Esophagus squamous epithelium (tissue), 5 donors: ENCODE data around the gene RNGTT. TPM values are rescaled to one million over a fixed set of nuclear protein-coding genes. Genes with fewer than 3 reads are reported as not detected.
A peak's percentile ranks its signal among the peaks of the same experiment; 100 is the strongest.

Experiments used
- DNase-seq: peaks from one replicate; lab custom pipeline; 2025; lab: John Stamatoyannopoulos, UW
- H3K27ac ChIP-seq, 4 donors: fragments of 200-600 bp; sonication (generic); one replicate each; pipeline ENCODE4 v1.5.1; 2016 to 2019; ENCODE audit warnings: mild to moderate bottlenecking in 1 of 4
- H3K27me3 ChIP-seq, 4 donors: fragments of 200-600 bp; sonication (generic); 1 replicate in 3 of 4; 2 replicates in 1 of 4; pipeline versions ENCODE4 v1.5.1 to v1.6.0; 2017 to 2021; ENCODE audit warnings: antibody characterized with exemption in 1 of 4
- H3K36me3 ChIP-seq, 3 donors: fragments of 200-600 bp; sonication (generic); one replicate each; pipeline ENCODE4 v1.5.1; 2016 to 2019
- H3K4me1 ChIP-seq, 3 donors: fragments of 200-600 bp; sonication (generic); one replicate each; pipeline ENCODE4 v1.5.1; 2017 to 2019
- H3K4me3 ChIP-seq, 4 donors: fragments of 200-600 bp; sonication (generic); 1 replicate in 3 of 4; 2 replicates in 1 of 4; pipeline ENCODE4 v1.5.1; 2016 to 2019; ENCODE audit warnings: mild to moderate bottlenecking in 2 of 4, moderate library complexity in 1 of 4
- H3K9me3 ChIP-seq, 3 donors: fragments of 200-600 bp; sonication (generic); one replicate each; pipeline ENCODE4 v1.5.1; 2016 to 2019
- POLR2A ChIP-seq, 4 donors: fragments of 450-650 bp; IDR thresholded peaks; one replicate each; pipeline ENCODE4 v1.6.1; 2017; ENCODE audit warnings: antibody characterized with exemption in 4 of 4, mild to moderate bottlenecking in 4 of 4, moderate library complexity in 3 of 4
- WGBS, 2 donors: methylation state at CpG; one replicate each; pipeline ENCODE4 v1.1.5; 2018; 5-methylcytosine and 5-hydroxymethylcytosine counted together
- intact Hi-C: fragments of 100-400 bp; cut with DNase I; formaldehyde crosslinking; loops from one replicate; pipeline ENCODE4 v1.15.0; 2022
- total RNA-seq, 4 donors: library from RNA; depleted of rRNA; stranded (reverse); fragments of >200 nt; gene quantifications; one replicate each; pipeline ENCODE4 v1.1.0, GENCODE V29; 2016
- TF ChIP-seq, protein P1 (sequence below), 6 experiments: fragments of 450-650 bp in 4 of 6; fragments of 200-600 bp in 2 of 6; sonication (generic) in 2 of 6; IDR thresholded peaks; one replicate each; pipeline ENCODE4 v1.5.1; 2016 to 2019; ENCODE audit warnings: antibody characterized with exemption in 6 of 6, mild to moderate bottlenecking in 4 of 6, moderate library complexity in 4 of 6
- donor health status: DM: yes; HTN: yes; CAD: no.

Gene RNGTT
- total RNA-seq, 4 donors from 2014 or later: 8.3 to 22.3 (median 18.3) TPM

DNA sequence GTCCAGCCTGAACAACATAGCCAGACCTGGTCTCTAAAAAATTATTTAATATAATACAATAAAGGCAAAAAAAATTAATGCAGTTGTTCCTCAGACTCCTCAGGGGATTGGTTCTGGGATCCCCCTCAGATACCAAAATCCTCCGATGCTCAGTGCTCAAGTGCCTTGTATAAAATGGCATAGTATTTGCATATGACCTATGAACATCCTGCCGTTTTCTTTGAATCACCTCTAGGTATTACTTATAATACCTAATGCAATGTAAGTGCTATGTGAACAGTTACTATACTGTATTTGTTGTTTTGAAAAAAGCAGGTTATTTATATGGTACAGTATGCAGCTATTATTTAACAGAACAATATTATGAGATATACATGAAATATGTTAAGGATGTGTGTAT, 43.3 kb downstream of the RNGTT start:
- Histone ChIP-seq H3K36me3 (peaks cover 0 to 29% (median 0%) of the 10 kb centered on the region in 3 donors), H3K4me3 (no peak overlapping the region), H3K9me3 (no peaks in the 10 kb centered on the region), H3K4me1 (peaks cover 0 to 17% (median 0%) of the 10 kb centered on the region in 3 donors), H3K27ac (no peak overlapping the region), H3K27me3 (no peaks in the 10 kb centered on the region)
- intact Hi-C loops: no loop called here
- 88 to 100% methylated on average over 2 of the region's 2 CpGs for WGBS, 2 donors
- DNase-seq: no peak
- TF ChIP-seq POLR2A (IDR thresholded peaks at IDR 0.05): no peak
- TF ChIP-seq, protein P1, sequence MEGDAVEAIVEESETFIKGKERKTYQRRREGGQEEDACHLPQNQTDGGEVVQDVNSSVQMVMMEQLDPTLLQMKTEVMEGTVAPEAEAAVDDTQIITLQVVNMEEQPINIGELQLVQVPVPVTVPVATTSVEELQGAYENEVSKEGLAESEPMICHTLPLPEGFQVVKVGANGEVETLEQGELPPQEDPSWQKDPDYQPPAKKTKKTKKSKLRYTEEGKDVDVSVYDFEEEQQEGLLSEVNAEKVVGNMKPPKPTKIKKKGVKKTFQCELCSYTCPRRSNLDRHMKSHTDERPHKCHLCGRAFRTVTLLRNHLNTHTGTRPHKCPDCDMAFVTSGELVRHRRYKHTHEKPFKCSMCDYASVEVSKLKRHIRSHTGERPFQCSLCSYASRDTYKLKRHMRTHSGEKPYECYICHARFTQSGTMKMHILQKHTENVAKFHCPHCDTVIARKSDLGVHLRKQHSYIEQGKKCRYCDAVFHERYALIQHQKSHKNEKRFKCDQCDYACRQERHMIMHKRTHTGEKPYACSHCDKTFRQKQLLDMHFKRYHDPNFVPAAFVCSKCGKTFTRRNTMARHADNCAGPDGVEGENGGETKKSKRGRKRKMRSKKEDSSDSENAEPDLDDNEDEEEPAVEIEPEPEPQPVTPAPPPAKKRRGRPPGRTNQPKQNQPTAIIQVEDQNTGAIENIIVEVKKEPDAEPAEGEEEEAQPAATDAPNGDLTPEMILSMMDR (IDR thresholded peaks at IDR 0.05): no peak

DNA sequence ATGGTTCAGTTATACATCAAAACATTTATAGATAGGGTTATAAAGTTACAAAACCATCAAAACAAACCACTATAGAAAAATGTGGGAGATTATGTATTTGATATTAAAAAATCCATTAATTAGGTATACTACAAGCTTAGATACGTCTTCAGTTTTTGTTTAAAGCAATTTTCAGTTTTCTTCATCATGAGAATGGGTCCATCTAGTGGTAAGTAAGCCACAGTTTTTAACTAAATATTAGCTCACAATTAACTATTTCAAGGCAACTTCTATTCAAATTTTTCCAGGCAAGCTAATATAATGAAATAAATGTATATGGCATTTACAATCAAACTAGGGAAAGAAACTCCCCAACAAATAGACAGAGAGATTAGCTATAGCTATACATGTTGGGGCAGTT, 44.4 kb downstream of the RNGTT start:
- no peak overlapping the region for H3K27ac ChIP-seq
- H3K36me3 ChIP-seq: peaks cover 0 to 19% (median 0%) of the 10 kb centered on the region in 3 donors
- no peak for TF ChIP-seq POLR2A (IDR thresholded peaks at IDR 0.05)
- TF ChIP-seq, protein P1 (IDR thresholded peaks at IDR 0.05): peak in 1 of 6 experiments; percentile 35
- no peaks in the 10 kb centered on the region for H3K27me3 ChIP-seq
- 74 to 76% methylated on average over 1 of the region's 1 CpG for WGBS, 2 donors
- H3K4me3 ChIP-seq: no peak overlapping the region
- DNase-seq: no peak
- no peaks in the 10 kb centered on the region for H3K9me3 ChIP-seq
- H3K4me1 ChIP-seq: peaks cover 0 to 17% (median 0%) of the 10 kb centered on the region in 3 donors
- intact Hi-C loops: no loop called here

DNA sequence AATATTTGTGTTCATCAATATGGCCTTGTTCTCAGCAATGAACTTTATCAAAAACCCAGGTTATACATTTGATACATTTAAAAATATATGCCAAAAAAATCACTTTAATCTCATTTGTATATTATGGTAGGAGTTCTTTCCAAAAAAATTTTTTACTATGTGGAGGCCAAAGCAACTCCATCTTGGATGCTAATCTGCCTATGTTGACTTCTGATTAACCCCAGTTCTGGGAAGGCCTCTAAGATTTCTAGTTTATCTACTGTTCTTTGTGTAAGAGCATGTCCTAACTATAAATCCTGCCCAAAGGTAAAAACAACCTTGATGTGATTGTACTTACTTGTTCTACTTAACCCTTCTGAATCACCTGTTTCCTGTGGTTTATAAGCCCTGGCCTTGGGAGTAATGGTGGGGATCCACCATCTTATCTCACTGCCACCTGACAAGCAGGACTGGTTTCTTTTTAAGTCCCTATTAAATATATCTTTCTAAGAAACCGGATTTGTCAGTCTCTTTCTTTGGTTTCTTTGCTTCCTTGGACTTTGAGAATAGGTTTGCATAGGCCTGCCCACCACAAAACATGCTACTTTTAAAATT, 46.7 kb downstream of the RNGTT start:
- intact Hi-C loops: no loop called here
- DNase-seq: no peak
- Histone ChIP-seq H3K9me3 (no peaks in the 10 kb centered on the region), H3K36me3 (no peaks in the 10 kb centered on the region), H3K27ac (peak overlapping the region in 1 of 4 donors; percentile 40), H3K4me1 (peaks cover 0 to 17% (median 2%) of the 10 kb centered on the region in 3 donors), H3K4me3 (no peak overlapping the region), H3K27me3 (no peaks in the 10 kb centered on the region)
- TF ChIP-seq POLR2A (IDR thresholded peaks at IDR 0.05): no peak
- TF ChIP-seq, protein P1 (IDR thresholded peaks at IDR 0.05): no peak
- 18 to 20% methylated on average over 1 of the region's 1 CpG for WGBS, 2 donors

DNA sequence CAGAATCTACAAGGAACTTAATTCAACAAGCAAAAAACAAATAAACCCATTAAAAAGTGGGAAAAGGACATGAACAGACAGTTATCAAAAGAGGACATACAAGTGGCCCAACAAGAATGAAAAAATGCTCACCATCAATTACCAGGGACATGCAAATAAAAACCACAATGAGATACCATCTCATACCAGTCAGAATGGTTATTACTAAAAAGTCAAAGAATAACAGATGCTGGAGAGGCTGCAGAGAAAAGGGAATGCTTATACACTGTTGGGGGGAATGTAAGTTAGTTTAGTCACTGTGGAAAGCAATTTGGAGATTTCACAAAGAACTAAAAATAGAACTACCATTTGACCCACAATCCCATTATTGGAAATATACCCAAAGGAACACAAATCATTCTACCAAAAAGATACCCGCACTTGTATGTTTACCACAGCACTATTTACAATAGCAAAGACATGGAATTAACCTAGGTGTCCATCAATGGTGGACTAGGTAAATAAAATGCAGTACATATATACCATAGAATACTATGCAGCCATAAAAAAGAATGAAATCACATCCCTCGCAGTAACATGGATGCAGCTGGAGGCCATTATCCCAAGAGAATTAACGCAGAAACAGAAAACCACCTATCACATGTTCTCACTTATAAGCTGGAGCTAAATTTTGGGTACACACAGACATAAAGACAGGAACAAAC, 48.4 kb downstream of the RNGTT start:
- TF ChIP-seq POLR2A (IDR thresholded peaks at IDR 0.05): no peak
- TF ChIP-seq, protein P1 (IDR thresholded peaks at IDR 0.05): no peak
- no peak for DNase-seq
- Histone ChIP-seq H3K36me3 (no peaks in the 10 kb centered on the region), H3K4me3 (no peak overlapping the region), H3K27ac (no peak overlapping the region), H3K4me1 (peaks cover 0 to 17% (median 2%) of the 10 kb centered on the region in 3 donors), H3K9me3 (no peaks in the 10 kb centered on the region), H3K27me3 (no peaks in the 10 kb centered on the region)
- WGBS, 2 donors: 96 to 97% methylated on average over 3 of the region's 3 CpGs
- intact Hi-C loops: no loop called here

DNA sequence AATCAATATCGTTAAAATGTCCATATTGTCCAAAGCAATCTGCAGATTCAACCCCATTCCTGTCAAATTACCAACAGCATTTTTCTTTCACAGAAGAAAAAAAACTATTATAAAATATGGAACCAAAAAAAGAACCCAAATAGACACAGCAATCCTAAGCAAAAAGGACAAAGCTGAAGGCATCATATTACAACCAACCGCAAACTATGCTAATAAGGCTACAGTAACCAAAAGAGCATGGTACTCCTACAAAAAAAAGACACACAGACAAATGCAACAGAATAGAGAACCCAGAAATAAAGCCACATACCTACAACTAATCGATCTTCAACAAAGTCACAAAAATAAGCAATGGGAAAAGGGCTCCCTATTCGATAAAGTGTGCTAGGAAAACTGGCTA, 49.2 kb downstream of the RNGTT start:
- Histone ChIP-seq H3K36me3 (no peaks in the 10 kb centered on the region), H3K27ac (no peak overlapping the region), H3K9me3 (no peaks in the 10 kb centered on the region), H3K27me3 (no peaks in the 10 kb centered on the region), H3K4me3 (no peak overlapping the region), H3K4me1 (peaks cover 0 to 20% (median 2%) of the 10 kb centered on the region in 3 donors)
- TF ChIP-seq POLR2A (IDR thresholded peaks at IDR 0.05): no peak
- TF ChIP-seq, protein P1 (IDR thresholded peaks at IDR 0.05): no peak
- intact Hi-C loops: no loop called here
- 87 to 91% methylated on average over 4 of the region's 4 CpGs for WGBS, 2 donors
- DNase-seq: no peak
